OCI-LY3 (cell line): ENCODE data around the gene IFNAR1.
A peak's percentile ranks its signal among the peaks of the same experiment; 100 is the strongest.

Source experiments
- H2AFZ ChIP-seq: fragments of 200-600, 300-600 bp; shearing (Covaris generic); 2 replicates; pipeline ENCODE4 v1.6.0; 2014; ENCODE audit warnings: antibody characterized with exemption, low read depth, low read length
- H3K27ac ChIP-seq: fragments of 200-600, 300-600 bp; sonication (generic); 2 replicates; pipeline ENCODE4 v1.5.1; 2014; ENCODE audit warnings: mild to moderate bottlenecking, low read length, moderate library complexity, mixed read lengths
- H3K27me3 ChIP-seq: fragments of 200-600, 300-600 bp; sonication (generic); 2 replicates; pipeline ENCODE4 v1.6.1; 2014; ENCODE audit warnings: low read depth, low read length, mixed read lengths
- H3K36me3 ChIP-seq: fragments of 200-600, 300-600 bp; sonication (generic); replicated peaks from 2 replicates; pipeline ENCODE3; 2014; ENCODE audit warnings: low read depth, low read length, mixed read lengths
- H3K4me1 ChIP-seq: fragments of 300-600, 200-600 bp; sonication (generic); 2 replicates; pipeline ENCODE4 v1.6.1; 2014; ENCODE audit warnings: low read length, mixed read lengths
- H3K4me2 ChIP-seq: fragments of 200-600, 300-600 bp; sonication (generic); 2 replicates; pipeline ENCODE4 v1.6.1; 2014; ENCODE audit warnings: low read length, mixed read lengths
- H3K4me3 ChIP-seq: fragments of 300-600, 200-600 bp; sonication (generic); 2 replicates; pipeline ENCODE4 v1.5.1; 2014; ENCODE audit warnings: antibody characterized with exemption, mild to moderate bottlenecking, low read length, moderate library complexity
- H3K79me2 ChIP-seq: fragments of 300-600, 200-600 bp; shearing (Covaris generic); 2 replicates; pipeline ENCODE4 v1.6.1; 2014; ENCODE audit warnings: mild to moderate bottlenecking, low read length, mixed read lengths
- H3K9ac ChIP-seq: fragments of 300-600, 200-600 bp; shearing (Covaris generic); 2 replicates; pipeline ENCODE4 v1.6.0; 2014; ENCODE audit warnings: mild to moderate bottlenecking, low read length, moderate library complexity
- H3K9me3 ChIP-seq: fragments of 200-600, 300-600 bp; shearing (Covaris generic); 2 replicates; pipeline ENCODE4 v1.6.1; 2014; ENCODE audit warnings: low read length, mixed read lengths; ENCODE audit not compliant: insufficient read depth
- H4K20me1 ChIP-seq: fragments of 200-600, 300-600 bp; sonication (generic); 2 replicates; pipeline ENCODE4 v1.6.1; 2016; ENCODE audit warnings: low read length, mixed read lengths; ENCODE audit not compliant: insufficient read depth
- EZH2phosphoT487 ChIP-seq: fragments of 200-600 bp; shearing (Covaris generic); IDR thresholded peaks from 2 replicates; pipeline ENCODE4 v1.6.1; 2018; ENCODE audit warnings: antibody characterized with exemption, mixed run types, low read depth
- TF ChIP-seq, protein P1 (sequence below): fragments of 200-600, 300-600 bp; sonication (generic); IDR thresholded peaks from 2 replicates; pipeline ENCODE4 v1.5.1; 2014; ENCODE audit warnings: antibody characterized with exemption, low read length, low read depth

Gene IFNAR1

DNA sequence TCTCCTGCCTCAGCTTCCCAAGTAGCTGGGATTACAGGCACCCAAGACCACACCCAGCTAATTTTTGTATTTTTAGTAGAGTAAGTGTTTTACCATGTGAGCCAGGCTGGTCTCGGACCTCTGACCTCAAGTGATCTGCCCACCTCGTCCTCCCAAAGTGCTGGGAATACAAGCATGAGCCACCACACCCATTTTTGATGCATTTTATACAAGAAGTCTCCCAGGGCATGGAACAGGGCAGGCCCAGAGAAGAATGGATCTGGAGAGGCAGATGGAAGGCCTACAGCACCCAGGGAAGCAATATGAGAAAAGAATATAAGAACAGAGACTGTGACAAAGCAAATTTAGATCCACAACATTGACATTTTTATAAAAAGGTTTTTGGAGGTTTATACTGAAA is 18.8 kb upstream of the IFNAR1 start:
- Histone ChIP-seq H3K4me3 (no peak overlapping the region), H3K9ac (no peak overlapping the region), H4K20me1 (no peaks in the 10 kb centered on the region), H3K27me3 (no peaks in the 10 kb centered on the region), H2AFZ (no peak overlapping the region), H3K9me3 (peaks cover 7% of the 10 kb centered on the region; the same call in 1 of the 2 replicates), H3K36me3 (no peaks in the 10 kb centered on the region), H3K4me2 (no peak overlapping the region), H3K27ac (no peak overlapping the region), H3K4me1 (peaks cover 29% of the 10 kb centered on the region), H3K79me2 (no peaks in the 10 kb centered on the region)
- TF ChIP-seq, protein P1, sequence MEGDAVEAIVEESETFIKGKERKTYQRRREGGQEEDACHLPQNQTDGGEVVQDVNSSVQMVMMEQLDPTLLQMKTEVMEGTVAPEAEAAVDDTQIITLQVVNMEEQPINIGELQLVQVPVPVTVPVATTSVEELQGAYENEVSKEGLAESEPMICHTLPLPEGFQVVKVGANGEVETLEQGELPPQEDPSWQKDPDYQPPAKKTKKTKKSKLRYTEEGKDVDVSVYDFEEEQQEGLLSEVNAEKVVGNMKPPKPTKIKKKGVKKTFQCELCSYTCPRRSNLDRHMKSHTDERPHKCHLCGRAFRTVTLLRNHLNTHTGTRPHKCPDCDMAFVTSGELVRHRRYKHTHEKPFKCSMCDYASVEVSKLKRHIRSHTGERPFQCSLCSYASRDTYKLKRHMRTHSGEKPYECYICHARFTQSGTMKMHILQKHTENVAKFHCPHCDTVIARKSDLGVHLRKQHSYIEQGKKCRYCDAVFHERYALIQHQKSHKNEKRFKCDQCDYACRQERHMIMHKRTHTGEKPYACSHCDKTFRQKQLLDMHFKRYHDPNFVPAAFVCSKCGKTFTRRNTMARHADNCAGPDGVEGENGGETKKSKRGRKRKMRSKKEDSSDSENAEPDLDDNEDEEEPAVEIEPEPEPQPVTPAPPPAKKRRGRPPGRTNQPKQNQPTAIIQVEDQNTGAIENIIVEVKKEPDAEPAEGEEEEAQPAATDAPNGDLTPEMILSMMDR, result no peak
- TF ChIP-seq EZH2phosphoT487, result no peak

DNA sequence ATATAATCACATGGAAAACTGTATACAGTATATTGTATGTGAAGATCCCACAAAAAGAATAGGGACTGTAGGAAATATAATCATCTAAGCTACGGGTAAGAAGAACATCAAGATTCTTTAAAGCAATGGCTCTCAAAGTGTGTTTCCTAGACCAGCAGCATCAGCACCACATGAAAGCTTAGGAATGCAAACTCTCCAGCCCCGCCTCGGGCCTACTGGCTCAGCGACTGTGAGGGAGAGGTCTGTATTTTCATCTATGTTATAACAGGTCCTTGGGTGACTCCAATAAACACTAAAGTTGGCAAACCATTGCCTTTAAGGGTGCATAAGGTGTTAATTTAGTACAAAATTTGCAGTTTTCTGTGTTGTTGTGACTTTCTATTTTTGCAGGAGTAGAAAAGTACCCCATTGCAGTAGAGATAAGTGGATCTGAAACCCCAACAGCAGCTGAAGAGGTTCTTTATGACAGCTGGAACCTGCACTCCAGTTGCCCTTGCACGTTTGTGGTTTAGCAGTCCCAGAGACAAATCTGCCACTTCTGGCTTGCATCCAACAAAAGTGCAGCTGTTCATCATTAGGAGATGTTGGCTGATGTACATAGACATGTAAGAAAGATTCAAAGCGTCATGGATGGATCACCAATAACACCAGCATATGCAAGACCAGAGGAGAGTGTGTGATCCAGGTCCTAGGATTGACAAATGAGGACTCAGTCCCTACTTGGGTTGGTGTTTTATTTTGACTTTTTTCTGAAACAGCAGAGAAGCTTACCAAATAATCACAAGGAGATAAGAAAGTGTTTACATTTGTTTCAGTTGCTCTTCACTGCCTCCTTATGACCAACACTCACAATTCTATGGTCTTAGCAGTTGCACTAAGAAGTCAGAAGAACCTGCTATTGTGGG is 15.9 kb upstream of the IFNAR1 start:
- H3K9me3 ChIP-seq, result 0 out of 2 replicates have a peak, but pooled peaks cover 5% of the 10 kb centered on the region
- no peak overlapping the region for H3K9ac ChIP-seq
- H3K4me1 ChIP-seq, result peaks cover 23% of the 10 kb centered on the region
- no peak overlapping the region for H2AFZ ChIP-seq
- no peaks in the 10 kb centered on the region for H3K36me3 ChIP-seq
- H3K27ac ChIP-seq, result peak overlapping the region; percentile 46
- peak overlapping the region; percentile 60 for H3K4me2 ChIP-seq
- H3K4me3 ChIP-seq, result no peak overlapping the region
- no peaks in the 10 kb centered on the region for H3K27me3 ChIP-seq
- no peaks in the 10 kb centered on the region for H4K20me1 ChIP-seq
- no peaks in the 10 kb centered on the region for H3K79me2 ChIP-seq
- TF ChIP-seq EZH2phosphoT487, result no peak
- TF ChIP-seq, protein P1, result peak; percentile 18; the same call in 1 of the 2 replicates

DNA sequence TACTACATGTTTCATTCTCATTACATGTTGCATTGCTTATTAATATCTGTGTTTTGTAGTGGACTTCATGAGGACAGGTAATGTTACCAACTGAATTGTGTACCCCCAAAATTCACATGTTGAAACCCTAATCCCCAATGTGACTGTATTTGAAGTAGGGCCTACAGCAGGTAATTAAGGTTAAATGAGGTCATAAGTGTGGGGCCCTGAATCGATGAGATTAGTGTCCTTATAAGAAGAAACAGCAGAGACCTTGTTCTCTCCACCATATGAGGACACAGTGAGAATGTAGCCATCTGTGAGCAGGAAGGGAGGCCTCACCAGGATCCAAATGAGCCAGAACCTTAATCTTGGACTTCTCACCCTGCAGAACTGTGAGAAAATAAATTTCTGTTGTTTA is 15.0 kb upstream of the IFNAR1 start:
- H3K27me3 ChIP-seq, result 0 out of 2 replicates have a peak, but pooled peaks cover 4% of the 10 kb centered on the region
- no peak overlapping the region for H3K4me2 ChIP-seq
- TF ChIP-seq, protein P1, result no peak
- no peak for TF ChIP-seq EZH2phosphoT487
- H3K79me2 ChIP-seq, result no peaks in the 10 kb centered on the region
- no peak overlapping the region for H3K27ac ChIP-seq
- H3K4me1 ChIP-seq, result peaks cover 23% of the 10 kb centered on the region
- H3K36me3 ChIP-seq, result no peaks in the 10 kb centered on the region
- no peaks in the 10 kb centered on the region for H4K20me1 ChIP-seq
- H3K4me3 ChIP-seq, result no peak overlapping the region
- H3K9ac ChIP-seq, result no peak overlapping the region
- no peak overlapping the region for H2AFZ ChIP-seq
- H3K9me3 ChIP-seq, result 0 out of 2 replicates have a peak, but pooled peaks cover 5% of the 10 kb centered on the region

DNA sequence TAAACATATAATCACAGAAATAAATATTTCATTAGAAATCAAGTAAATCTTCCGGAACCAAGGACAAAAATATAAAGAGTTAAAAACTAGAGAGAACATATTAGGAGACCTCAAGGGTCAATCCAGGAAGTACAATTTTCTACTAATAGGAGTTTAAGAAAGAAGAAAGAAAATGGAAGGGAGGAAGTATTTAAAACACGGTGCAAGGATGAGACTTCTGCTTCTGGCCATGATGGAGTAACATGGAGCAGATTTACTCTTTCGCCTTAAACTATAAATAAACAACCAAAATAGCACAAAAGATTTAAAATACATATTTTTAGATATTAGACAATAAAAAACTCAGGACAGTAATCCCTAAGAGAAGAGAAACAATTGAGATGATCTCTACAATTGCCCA is 12.6 kb upstream of the IFNAR1 start:
- Histone ChIP-seq H3K36me3 (no peaks in the 10 kb centered on the region), H3K27me3 (0 out of 2 replicates have a peak, but pooled peaks cover 4% of the 10 kb centered on the region), H3K4me2 (no peak overlapping the region), H3K4me1 (peaks cover 23% of the 10 kb centered on the region), H3K79me2 (no peaks in the 10 kb centered on the region), H3K4me3 (no peak overlapping the region), H3K27ac (no peak overlapping the region), H3K9ac (no peak overlapping the region), H2AFZ (no peak overlapping the region), H3K9me3 (0 out of 2 replicates have a peak, but pooled peaks cover 5% of the 10 kb centered on the region), H4K20me1 (no peaks in the 10 kb centered on the region)
- TF ChIP-seq EZH2phosphoT487, result no peak
